ENCODE data around the gene TBC1D13.
A peak's percentile ranks its signal among the peaks of the same experiment; 100 is the strongest.

The TBC1D13 gene

DNA sequence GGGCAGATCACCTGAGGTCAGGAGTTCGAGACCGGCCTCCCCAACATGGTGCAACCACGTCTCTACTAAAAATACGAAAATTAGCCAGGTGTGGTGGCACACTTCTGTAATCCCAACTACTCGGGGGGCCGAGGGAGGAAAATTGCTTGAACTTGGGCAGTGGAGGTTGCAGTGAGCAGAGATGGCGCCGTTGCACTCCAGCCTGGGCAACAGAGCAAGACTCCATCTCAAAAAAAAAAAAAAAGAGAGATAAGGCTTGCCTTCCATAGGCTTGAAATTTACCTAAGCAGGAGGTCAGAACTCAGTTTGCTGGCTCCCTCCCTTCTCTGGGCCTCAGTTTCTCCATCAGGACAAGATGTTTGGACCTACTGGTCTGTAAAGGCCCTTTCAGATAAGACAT is 41.2 kb downstream of the TBC1D13 start:
- DNase-seq (ENCODE audit: insufficient read length, low spot score) = no peak
- TF ChIP-seq, protein P1, sequence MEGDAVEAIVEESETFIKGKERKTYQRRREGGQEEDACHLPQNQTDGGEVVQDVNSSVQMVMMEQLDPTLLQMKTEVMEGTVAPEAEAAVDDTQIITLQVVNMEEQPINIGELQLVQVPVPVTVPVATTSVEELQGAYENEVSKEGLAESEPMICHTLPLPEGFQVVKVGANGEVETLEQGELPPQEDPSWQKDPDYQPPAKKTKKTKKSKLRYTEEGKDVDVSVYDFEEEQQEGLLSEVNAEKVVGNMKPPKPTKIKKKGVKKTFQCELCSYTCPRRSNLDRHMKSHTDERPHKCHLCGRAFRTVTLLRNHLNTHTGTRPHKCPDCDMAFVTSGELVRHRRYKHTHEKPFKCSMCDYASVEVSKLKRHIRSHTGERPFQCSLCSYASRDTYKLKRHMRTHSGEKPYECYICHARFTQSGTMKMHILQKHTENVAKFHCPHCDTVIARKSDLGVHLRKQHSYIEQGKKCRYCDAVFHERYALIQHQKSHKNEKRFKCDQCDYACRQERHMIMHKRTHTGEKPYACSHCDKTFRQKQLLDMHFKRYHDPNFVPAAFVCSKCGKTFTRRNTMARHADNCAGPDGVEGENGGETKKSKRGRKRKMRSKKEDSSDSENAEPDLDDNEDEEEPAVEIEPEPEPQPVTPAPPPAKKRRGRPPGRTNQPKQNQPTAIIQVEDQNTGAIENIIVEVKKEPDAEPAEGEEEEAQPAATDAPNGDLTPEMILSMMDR (IDR thresholded peaks at IDR 0.05; ENCODE audit: insufficient read depth, missing control alignments) = no peak
- FAIRE-seq = no peak

DNA sequence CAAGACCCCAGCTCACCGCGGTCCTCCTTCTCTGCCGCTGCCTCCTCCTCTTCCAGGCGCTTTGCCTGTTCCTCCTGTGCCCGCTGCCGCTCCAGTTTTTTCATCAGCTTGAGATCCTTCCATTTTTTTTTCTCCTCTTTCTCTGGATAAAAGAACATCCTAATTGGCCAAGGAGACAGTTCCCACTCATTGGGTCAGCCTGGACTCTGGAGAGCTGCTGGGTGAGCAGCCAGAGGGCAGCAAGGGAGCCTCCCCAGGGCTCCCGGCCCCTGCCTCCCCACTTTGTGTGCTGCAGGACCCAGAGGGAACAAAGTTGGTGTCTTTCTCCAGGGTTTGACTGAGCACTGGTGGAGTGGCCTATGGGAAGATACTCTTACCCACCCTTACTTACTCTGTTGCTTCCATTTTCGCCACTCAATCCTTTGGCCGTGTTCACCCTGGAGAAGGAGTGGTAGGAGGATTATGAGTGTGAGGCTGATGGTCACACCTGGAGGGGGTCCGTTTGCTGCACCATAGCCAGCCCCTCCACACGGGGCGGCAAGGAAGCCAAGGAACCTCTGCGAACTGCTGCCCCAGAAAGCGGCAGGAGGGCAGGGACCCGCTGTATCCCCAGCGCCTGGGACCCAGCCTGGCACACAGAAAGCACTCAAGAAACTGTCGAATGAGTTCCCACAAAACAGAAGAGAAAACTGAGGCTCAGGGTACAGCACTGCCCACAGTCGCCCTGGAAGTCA is 41.8 kb downstream of the TBC1D13 start:
- FAIRE-seq (no peak), DNase-seq (ENCODE audit: insufficient read length, low spot score) (peak; percentile 6)
- TF ChIP-seq, protein P1 (IDR thresholded peaks at IDR 0.05; ENCODE audit: insufficient read depth, missing control alignments) = no peak

DNA sequence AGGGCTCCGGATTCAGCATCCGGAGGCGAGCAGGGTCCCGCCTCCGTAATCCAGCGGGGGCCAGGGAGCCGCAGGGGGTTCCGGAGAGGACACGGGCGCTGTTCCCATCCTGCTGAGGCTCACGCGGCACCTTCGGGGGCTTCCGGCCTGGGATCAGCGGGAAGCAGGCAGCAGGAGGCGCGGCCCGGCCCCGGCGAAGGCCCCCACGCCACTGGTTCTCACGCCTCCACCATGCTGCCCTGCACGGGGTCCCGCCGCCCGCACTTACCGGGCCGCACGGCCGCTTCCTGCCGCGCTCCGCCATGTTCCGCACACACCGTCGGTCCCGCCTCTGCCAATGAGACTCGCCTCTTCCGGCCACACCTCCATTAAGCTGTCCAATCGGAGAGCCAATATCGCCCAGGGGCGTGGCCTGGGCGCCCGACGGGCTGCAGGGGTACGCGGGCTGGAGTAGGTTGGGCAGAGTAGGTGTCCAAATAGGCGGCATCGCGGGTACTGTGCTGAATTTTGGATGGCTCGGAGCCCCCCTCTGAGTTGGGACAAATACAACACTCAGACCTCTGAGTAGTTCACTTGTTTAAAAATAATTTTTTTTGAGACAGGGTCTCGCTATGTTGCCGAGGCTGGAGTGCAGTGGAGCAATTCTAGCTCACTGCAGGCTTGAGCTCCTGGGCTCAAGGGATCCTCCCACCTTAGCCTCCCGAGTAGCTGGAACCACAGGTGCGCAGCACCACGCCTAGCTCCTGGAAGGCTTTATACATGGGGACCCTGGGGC is 42.6 kb downstream of the TBC1D13 start, which contains the start of gene SPOUT1:
Gene SPOUT1, minus strand, starts transcription at position 318 of the 775 bp plus-strand sequence. Its CDS starts 14 bp downstream, at position 304.
- DNase-seq (ENCODE audit: insufficient read length, low spot score) (peak; percentile 96), FAIRE-seq (no peak)
- TF ChIP-seq, protein P1 (IDR thresholded peaks at IDR 0.05; ENCODE audit: insufficient read depth, missing control alignments) = no peak

DNA sequence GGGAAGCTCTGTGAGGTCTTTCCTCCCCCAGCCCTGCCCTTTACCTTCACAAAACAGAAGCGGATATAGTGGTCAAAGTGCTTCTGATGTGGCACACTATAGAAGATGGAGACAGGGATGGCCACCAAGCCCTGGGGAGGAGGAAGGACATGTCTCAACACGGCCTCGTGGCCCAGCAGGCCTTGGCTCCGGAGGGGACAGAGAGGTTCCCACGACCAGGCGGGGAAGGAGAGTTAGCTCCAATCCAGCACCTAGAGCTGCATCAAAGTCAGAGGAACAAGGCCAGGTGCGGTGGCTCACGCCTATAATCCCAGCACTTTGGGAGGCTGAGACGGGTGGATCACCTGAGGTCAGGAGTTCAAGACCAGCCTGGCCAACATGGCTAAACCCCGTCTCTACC is 46.6 kb downstream of the TBC1D13 start:
- TF ChIP-seq, protein P1 (IDR thresholded peaks at IDR 0.05; ENCODE audit: insufficient read depth, missing control alignments) = no peak

DNA sequence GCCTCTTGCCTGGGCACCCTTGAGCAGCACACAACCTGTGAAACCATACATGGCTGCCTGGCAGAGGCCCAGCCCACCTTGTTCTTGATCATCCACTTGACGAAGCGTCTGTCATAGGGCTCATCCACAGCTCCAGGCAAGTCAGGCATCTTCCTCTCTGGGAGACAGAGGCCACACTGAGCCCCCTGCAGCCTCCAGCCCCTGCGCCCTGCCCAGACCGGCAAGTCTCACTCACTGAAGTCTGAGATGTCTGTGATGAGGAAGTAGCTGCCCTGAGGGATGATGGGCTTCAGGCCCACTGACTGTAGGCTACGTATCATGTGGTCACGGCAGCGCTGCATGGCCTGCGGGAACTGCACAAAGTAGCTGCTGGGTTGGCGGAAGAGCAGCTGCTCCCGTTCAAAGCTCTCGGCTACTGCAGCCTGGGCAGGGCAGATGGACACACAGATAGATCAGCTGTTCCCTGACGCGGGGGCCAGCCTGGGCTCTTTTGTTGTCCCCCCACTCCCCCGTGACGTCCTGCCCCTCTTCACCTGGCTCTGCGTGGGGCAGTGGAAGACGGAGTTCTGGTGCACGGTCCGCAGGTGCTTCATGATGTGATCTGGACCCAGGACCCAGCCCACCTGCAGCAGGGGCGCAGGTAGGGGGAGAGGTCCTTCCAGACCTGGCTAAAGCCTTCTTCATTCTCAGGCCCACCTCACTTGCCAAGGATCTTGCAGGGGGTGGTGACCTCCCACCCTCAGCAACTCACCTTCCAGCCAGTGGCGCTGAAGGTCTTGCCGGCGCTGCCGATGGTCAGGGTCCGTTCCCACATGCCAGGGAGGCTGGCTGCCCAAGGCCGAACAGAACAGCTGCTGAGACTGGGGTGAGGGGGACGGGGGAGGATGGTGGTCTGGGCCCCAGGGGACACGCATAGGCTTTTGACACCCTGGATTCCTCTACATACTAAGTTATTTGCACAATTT is 48.5 kb downstream of the TBC1D13 start:
- TF ChIP-seq, protein P1 (IDR thresholded peaks at IDR 0.05; ENCODE audit: insufficient read depth, missing control alignments) = no peak
- DNase-seq (ENCODE audit: insufficient read length, low spot score) = no peak
- FAIRE-seq = no peak

More for the DNA sequence above, 46.6 kb downstream of the TBC1D13 start:
- DNase-seq (ENCODE audit: insufficient read length, low spot score) (no peak), FAIRE-seq (no peak)

DNA sequence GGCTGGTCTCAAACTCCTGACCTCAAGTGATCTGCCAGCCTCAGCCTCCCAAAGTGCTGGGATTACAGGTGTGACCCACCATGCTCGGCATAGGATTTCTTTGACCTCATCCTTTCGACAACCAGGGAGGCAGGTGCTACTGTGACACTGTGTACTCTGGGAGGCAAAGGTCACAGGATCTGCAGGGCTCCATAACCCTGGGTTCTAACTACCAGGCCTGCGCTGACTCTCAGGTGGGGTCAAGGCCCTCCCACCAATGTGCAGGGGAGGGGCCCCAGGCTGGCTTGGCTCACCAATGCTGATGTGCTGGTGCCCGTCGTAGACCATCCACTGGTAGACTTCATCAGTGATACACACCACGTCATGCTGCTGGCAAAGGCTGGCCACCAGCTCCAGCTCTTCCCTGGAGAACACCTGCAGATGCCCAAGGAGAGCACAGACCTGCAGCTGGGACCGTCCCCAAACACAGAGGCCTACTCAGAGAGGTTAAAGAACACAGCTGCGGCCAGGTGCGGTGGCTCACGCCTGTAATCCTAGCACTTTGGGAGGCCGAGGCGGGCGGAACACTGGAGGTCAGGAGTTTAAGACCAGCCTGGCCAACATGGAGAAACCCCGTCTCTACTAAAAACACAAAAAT is 49.6 kb downstream of the TBC1D13 start:
- TF ChIP-seq, protein P1 (IDR thresholded peaks at IDR 0.05; ENCODE audit: insufficient read depth, missing control alignments) = no peak
- FAIRE-seq (no peak), DNase-seq (ENCODE audit: insufficient read length, low spot score) (no peak)
